Spleen (tissue), 11 donors: ENCODE data around the gene HS3ST3B1. TPM values are rescaled to one million over a fixed set of nuclear protein-coding genes. Genes with fewer than 3 reads are reported as not detected.

Experiments used
- DNase-seq: peaks from one replicate; pipeline ENCODE4 v3.0.0-alpha.2; 2020
- H3K27ac ChIP-seq, 8 donors: fragments of 200-600 bp; sonication (generic) in 7 of 8; 1 replicate in 4 of 8; 2 replicates in 4 of 8; pipeline versions ENCODE4 v1.5.0 to v1.8.0; 2016 to 2021; ENCODE audit warnings: inconsistent platforms in 4 of 8, mild to moderate bottlenecking in 4 of 8, moderate library complexity in 1 of 8
- H3K27me3 ChIP-seq, 7 donors: fragments of 200-600 bp; sonication (generic) in 6 of 7; replicated peaks in 1 of 7; 1 replicate in 4 of 7; 2 replicates in 3 of 7; pipeline versions ENCODE4 v1.5.0 to v1.8.0; 2016 to 2021; ENCODE audit warnings: inconsistent platforms in 3 of 7, mild to moderate bottlenecking in 1 of 7
- H3K36me3 ChIP-seq, 6 donors: fragments of 200-600 bp; sonication (generic) in 5 of 6; 1 replicate in 4 of 6; 2 replicates in 2 of 6; pipeline versions ENCODE4 v1.5.0 to v1.8.0; 2016 to 2021; ENCODE audit warnings: inconsistent platforms in 2 of 6
- H3K4me1 ChIP-seq, 6 donors: fragments of 200-600 bp; sonication (generic) in 5 of 6; 1 replicate in 3 of 6; 2 replicates in 3 of 6; pipeline versions ENCODE4 v1.5.0 to v1.8.0; 2016 to 2021; ENCODE audit warnings: inconsistent platforms in 3 of 6
- H3K4me3 ChIP-seq, 8 donors: fragments of 200-600 bp; sonication (generic) in 7 of 8; 1 replicate in 4 of 8; 2 replicates in 4 of 8; pipeline versions ENCODE4 v1.5.0 to v1.8.0; 2016 to 2021; ENCODE audit warnings: inconsistent platforms in 4 of 8, mild to moderate bottlenecking in 4 of 8, moderate library complexity in 2 of 8
- H3K9me3 ChIP-seq, 8 donors: fragments of 200-600 bp; sonication (generic) in 7 of 8; 1 replicate in 4 of 8; 2 replicates in 4 of 8; pipeline versions ENCODE4 v1.5.0 to v1.8.0; 2016 to 2021; ENCODE audit warnings: inconsistent platforms in 4 of 8
- CTCF ChIP-seq, 11 experiments: fragments of 200-600 bp in 7 of 11; fragments of 450-650 bp in 4 of 11; sonication (generic) in 4 of 11; IDR thresholded peaks in 8 of 11; conservative IDR thresholded peaks in 3 of 11; 1 replicate in 7 of 11; 2 replicates in 4 of 11; pipeline versions ENCODE4 v1.4.0 to v1.8.0; 2016 to 2021; ENCODE audit warnings: antibody characterized with exemption in 11 of 11, inconsistent platforms in 4 of 11, mild to moderate bottlenecking in 1 of 11
- POLR2A ChIP-seq, 3 donors: fragments of 450-650 bp; IDR thresholded peaks; one replicate each; pipeline ENCODE4 v1.5.1; 2017; ENCODE audit warnings: antibody characterized with exemption in 3 of 3, mild to moderate bottlenecking in 1 of 3
- POLR2AphosphoS5 ChIP-seq, 3 donors: sonication (generic); formaldehyde crosslinking; IDR thresholded peaks; one replicate each; pipeline ENCODE4 v1.5.1; 2017; ENCODE audit warnings: antibody characterized with exemption in 3 of 3
- WGBS, 5 donors: extraction: QIAGEN DNeasy Blood & Tissue Kit in 3 of 5; methylation state at CpG; one replicate each; pipeline versions ENCODE4 v1.1.5 to v1.1.7; 2013 to 2018; 5-methylcytosine and 5-hydroxymethylcytosine counted together
- intact Hi-C: fragments of 100-400 bp; cut with DNase I; formaldehyde crosslinking; loops from one replicate; pipeline ENCODE4 v1.15.0; 2023; ENCODE audit warnings: low total_unique reads
- polyA plus RNA-seq, 3 donors: library from polyadenylated mRNA; stranded (reverse); fragments of 200-250 nt; gene quantifications; one replicate each; pipeline ENCODE4 v1.2.1, GENCODE V29; 2013
- total RNA-seq, 7 donors: library from RNA; depleted of rRNA in 3 of 7; stranded (reverse); fragments of >200 nt in 3 of 7; fragmentation: NEBNext Ultra II Directional in 4 of 7; extraction: Animal tissue kit (Norgen Biotek cat#: 25700) in 4 of 7; gene quantifications; one replicate each; pipeline versions ENCODE4 v1.1.0 to v1.2.1, GENCODE V29; 2016 to 2021
- donor health status: healthy with polysubstance abuse.
- donor health status: DM: no; HTN: no; CAD: no; lungs with moderate emphysema.
- donor health status: DM: no; HTN: no; CAD: no.
- donor health status: Bipolar disorder and iron deficiency.
- donor health status: healthy.
- donor health status: DM: no; HTN: no; CAD: no.
- donor health status: DM: yes; HTN: yes; CAD: no.

Gene HS3ST3B1
- total and polyA plus RNA-seq, 10 donors: 1.3 to 17.9 (median 11.4) TPM

GRCh38 chr17:14308636-14308964 is 7.7 kb downstream of the HS3ST3B1 start:
- intact Hi-C loops: no loop called here
- peaks cover 0 to 5% (median 0%) of the 10 kb centered on the region in 6 donors for H3K36me3 ChIP-seq
- WGBS, 5 donors: 57 to 76% (median 67%) methylated on average over 4 of the region's 4 CpGs
- H3K9me3 ChIP-seq: no peaks in the 10 kb centered on the region
- H3K4me1 ChIP-seq: peaks cover 22 to 88% (median 62%) of the 10 kb centered on the region in 6 donors
- peak overlapping the region in 6 of 8 donors; percentile 16 to 81 (median 78) for H3K27ac ChIP-seq
- DNase-seq: no peak
- H3K27me3 ChIP-seq: peaks cover 0 to 24% (median 17%) of the 10 kb centered on the region in 7 donors
- H3K4me3 ChIP-seq: peak overlapping the region; percentile 30 to 77 (median 50)
- TF ChIP-seq POLR2A (IDR thresholded peaks at IDR 0.05) (no peak), CTCF (IDR thresholded peaks at IDR 0.05 in 8 of 11, conservative IDR thresholded peaks at IDR 0.05 in 3 of 11) (no peak), POLR2AphosphoS5 (IDR thresholded peaks at IDR 0.05) (no peak)

- Histone ChIP-seq H3K27ac (peak overlapping the region in 7 of 8 donors; percentile 16 to 81 (median 78)), H3K4me1 (peaks cover 21 to 82% (median 56%) of the 10 kb centered on the region in 6 donors), H3K9me3 (no peaks in the 10 kb centered on the region), H3K4me3 (peak overlapping the region; percentile 30 to 77 (median 50)), H3K27me3 (peaks cover 0 to 17% (median 12%) of the 10 kb centered on the region in 7 donors), H3K36me3 (peaks cover 0 to 6% (median 0%) of the 10 kb centered on the region in 6 donors)
- TF ChIP-seq POLR2AphosphoS5 (IDR thresholded peaks at IDR 0.05) (peak in 2 of 3 donors; percentile 56 to 80), CTCF (IDR thresholded peaks at IDR 0.05 in 8 of 11, conservative IDR thresholded peaks at IDR 0.05 in 3 of 11) (no peak), POLR2A (IDR thresholded peaks at IDR 0.05) (no peak)
- DNase-seq: peak; percentile 94
- 7 to 14% (median 11%) methylated on average over 39 to 71 of the region's 71 CpGs for WGBS, 5 donors
- intact Hi-C loops: no loop called here
Measured at GRCh38 chr17:14308965-14309879, 8.3 kb downstream of the HS3ST3B1 start.

- peaks cover 0 to 14% (median 11%) of the 10 kb centered on the region in 7 donors for H3K27me3 ChIP-seq
- intact Hi-C loops: no loop called here
- peaks cover 21 to 75% (median 50%) of the 10 kb centered on the region in 6 donors for H3K4me1 ChIP-seq
- no peak for TF ChIP-seq CTCF (IDR thresholded peaks at IDR 0.05 in 8 of 11, conservative IDR thresholded peaks at IDR 0.05 in 3 of 11)
- no peak for TF ChIP-seq POLR2AphosphoS5 (IDR thresholded peaks at IDR 0.05)
- no peak for TF ChIP-seq POLR2A (IDR thresholded peaks at IDR 0.05)
- H3K4me3 ChIP-seq: peak overlapping the region in 4 of 8 donors; percentile 50 to 77 (median 56)
- WGBS, 5 donors: 74 to 85% (median 78%) methylated on average over 13 of the region's 13 CpGs
- peaks cover 0 to 12% (median 0%) of the 10 kb centered on the region in 6 donors for H3K36me3 ChIP-seq
- DNase-seq: peak; percentile 75
- no peaks in the 10 kb centered on the region for H3K9me3 ChIP-seq
- peak overlapping the region in 6 of 8 donors; percentile 5 to 80 (median 76) for H3K27ac ChIP-seq
Measured at GRCh38 chr17:14310101-14310500, 9.2 kb downstream of the HS3ST3B1 start.

- WGBS, 5 donors: 51 to 76% (median 64%) methylated on average over 7 of the region's 7 CpGs
- peaks cover 21 to 75% (median 46%) of the 10 kb centered on the region in 6 donors for H3K4me1 ChIP-seq
- peak in 2 of 3 donors; percentile 65 to 68 for TF ChIP-seq POLR2AphosphoS5 (IDR thresholded peaks at IDR 0.05)
- TF ChIP-seq POLR2A (IDR thresholded peaks at IDR 0.05): no peak
- no peaks in the 10 kb centered on the region for H3K9me3 ChIP-seq
- peak overlapping the region in 7 of 8 donors; percentile 5 to 80 (median 73) for H3K27ac ChIP-seq
- DNase-seq: no peak
- intact Hi-C loops: no loop called here
- H3K36me3 ChIP-seq: peaks cover 0 to 12% (median 0%) of the 10 kb centered on the region in 6 donors
- peaks cover 0 to 14% (median 11%) of the 10 kb centered on the region in 7 donors for H3K27me3 ChIP-seq
- peak overlapping the region in 1 of 8 donors; percentile 77 for H3K4me3 ChIP-seq
Measured at GRCh38 chr17:14310605-14311004, 9.7 kb downstream of the HS3ST3B1 start.
